GM23338 (cell line): ENCODE measurements around the gene CD59. TPM values are rescaled to one million over a fixed set of nuclear protein-coding genes. Genes with fewer than 3 reads are reported as not detected.

Experiments used
- ATAC-seq: fragments of 200-7000 bp; cut with Tn5 transposase; 3 replicates; pipeline ENCODE4 v1.9.1; 2020
- DNase-seq: peaks from one replicate; pipeline ENCODE4 v3.0.0-alpha.2; 2015; ENCODE audit warnings: low spot score
- H2AFZ ChIP-seq: fragments of 200-600 bp; sonication (generic); 2 replicates; pipeline ENCODE4 v1.8.0; 2016; ENCODE audit warnings: antibody characterized with exemption, mild to moderate bottlenecking, moderate library complexity
- H3F3A ChIP-seq: fragments of 200-600 bp; sonication (generic); replicated peaks from 2 replicates; pipeline ENCODE4 v1.8.0; 2017; ENCODE audit warnings: antibody characterized with exemption, mixed run types, low read depth
- H3K27ac ChIP-seq: fragments of 200-600 bp; sonication (generic); 2 replicates; pipeline ENCODE4 v1.6.1; 2016; ENCODE audit warnings: low read depth
- H3K27me3 ChIP-seq: fragments of 200-600 bp; sonication (generic); 2 replicates; pipeline ENCODE4 v1.8.0; 2016; ENCODE audit warnings: mild to moderate bottlenecking, mixed run types, moderate library complexity; ENCODE audit not compliant: insufficient read depth
- H3K36me3 ChIP-seq: fragments of 200-600 bp; sonication (generic); 2 replicates; pipeline ENCODE4 v1.8.0; 2016; ENCODE audit warnings: mild to moderate bottlenecking; ENCODE audit not compliant: insufficient read depth
- H3K4me1 ChIP-seq: fragments of 200-600 bp; sonication (generic); 2 replicates; pipeline ENCODE4 v1.8.0; 2016; ENCODE audit warnings: mild to moderate bottlenecking, moderate library complexity; ENCODE audit not compliant: insufficient read depth
- H3K4me2 ChIP-seq: fragments of 200-600 bp; sonication (generic); 2 replicates; pipeline ENCODE4 v1.7.1; 2017; ENCODE audit warnings: mixed run types
- H3K4me3 ChIP-seq: fragments of 200-600 bp; sonication (generic); 2 replicates; pipeline ENCODE4 v1.6.1; 2016; ENCODE audit warnings: mixed run types
- H3K79me2 ChIP-seq: fragments of 200-600 bp; sonication (generic); replicated peaks from 2 replicates; pipeline ENCODE4 v1.8.0; 2017; ENCODE audit warnings: mild to moderate bottlenecking; ENCODE audit not compliant: insufficient read depth
- H3K9me2 ChIP-seq: fragments of 200-600 bp; sonication (generic); 2 replicates; pipeline ENCODE4 v1.8.0; 2017; ENCODE audit not compliant: insufficient read depth
- H4K20me1 ChIP-seq: fragments of 200-600 bp; sonication (generic); replicated peaks from 2 replicates; pipeline ENCODE4 v1.8.0; 2017; ENCODE audit warnings: mild to moderate bottlenecking; ENCODE audit not compliant: insufficient read depth
- H3K27ac Mint-ChIP-seq: 2 replicates; pipeline ENCODE4 v1.8.0; 2020; ENCODE audit warnings: inconsistent platforms, mild to moderate bottlenecking, moderate library complexity, mixed read lengths
- H3K27me3 Mint-ChIP-seq: 3 replicates; pipeline ENCODE4 v1.8.0; 2022; ENCODE audit warnings: low read depth, mild to moderate bottlenecking, moderate library complexity, mixed read lengths, inconsistent platforms; ENCODE audit not compliant: insufficient read depth, poor library complexity
- H3K36me3 Mint-ChIP-seq: 3 replicates; pipeline ENCODE4 v1.8.0; 2021; ENCODE audit warnings: low read depth, mild to moderate bottlenecking, inconsistent platforms, moderate library complexity, mixed read lengths
- H3K4me1 Mint-ChIP-seq: 3 replicates; pipeline ENCODE4 v1.8.0; 2020; ENCODE audit warnings: mild to moderate bottlenecking, inconsistent platforms, mixed read lengths
- H3K4me3 Mint-ChIP-seq: 3 replicates; pipeline ENCODE4 v1.8.0; 2021; ENCODE audit warnings: moderate library complexity, mild to moderate bottlenecking, inconsistent platforms, mixed read lengths
- H3K9me3 Mint-ChIP-seq: 3 replicates; pipeline ENCODE4 v1.8.0; 2020; ENCODE audit warnings: moderate library complexity, mild to moderate bottlenecking, inconsistent platforms, mixed read lengths
- CREB1 ChIP-seq: fragments of 250-450 bp; sonication (Bioruptor Pico); IDR thresholded peaks from 2 replicates; pipeline ENCODE4 v1.5.0; 2020; ENCODE audit warnings: low read depth, mild to moderate bottlenecking, moderate library complexity
- EZH2 ChIP-seq: fragments of 200-600 bp; sonication (generic); IDR thresholded peaks from one replicate; pipeline ENCODE4 v1.8.0; 2017; ENCODE audit warnings: antibody characterized with exemption, mild to moderate bottlenecking, low read depth; ENCODE audit not compliant: unreplicated experiment
- EZH2phosphoT487 ChIP-seq: fragments of 200-600 bp; sonication (generic); IDR thresholded peaks from one replicate; pipeline ENCODE4 v1.8.1; 2018; ENCODE audit warnings: antibody characterized with exemption; ENCODE audit not compliant: unreplicated experiment
- JUNB ChIP-seq: IDR thresholded peaks from one replicate; pipeline ENCODE4 v1.6.1; 2016; ENCODE audit warnings: antibody characterized with exemption; ENCODE audit not compliant: unreplicated experiment
- NANOG ChIP-seq: IDR thresholded peaks from 2 replicates; pipeline ENCODE4 v1.6.1; 2016; ENCODE audit warnings: antibody characterized with exemption, borderline replicate concordance
- POLR2AphosphoS5 ChIP-seq: IDR thresholded peaks from 2 replicates; pipeline ENCODE4 v1.6.1; 2016; ENCODE audit warnings: antibody characterized with exemption, low read depth
- STAT1 ChIP-seq: IDR thresholded peaks from one replicate; pipeline ENCODE4 v1.6.1; 2016; ENCODE audit warnings: antibody characterized with exemption; ENCODE audit not compliant: unreplicated experiment
- ZNF114 ChIP-seq: fragments of 250-450 bp; sonication (Bioruptor Pico); IDR thresholded peaks from 2 replicates; pipeline ENCODE4 v1.5.0; 2020; ENCODE audit warnings: mild to moderate bottlenecking, moderate library complexity
- ZNF331 ChIP-seq: fragments of 250-450 bp; sonication (Bioruptor Pico); IDR thresholded peaks from 2 replicates; pipeline ENCODE4 v1.5.0; 2020; ENCODE audit warnings: low read depth, mild to moderate bottlenecking, moderate library complexity
- polyA plus RNA-seq: library from polyadenylated mRNA; unstranded; fragments of >200 nt; fragmentation: Nextera tagmentation; extraction: Ambion mirVana; gene quantifications from 2 replicates; pipeline ENCODE4 v1.2.1, GENCODE V29; 2016
- total RNA-seq: library from RNA; depleted of rRNA; stranded (reverse); fragments of >200 nt; shearing (Covaris generic); gene quantifications from 2 replicates; pipeline ENCODE4 v1.2.3, GENCODE V29; 2014
- TF ChIP-seq, protein P1 (sequence below): IDR thresholded peaks from one replicate; pipeline ENCODE4 v1.6.1; 2018; ENCODE audit warnings: antibody characterized with exemption; ENCODE audit not compliant: unreplicated experiment
- TF ChIP-seq, protein P2 (sequence below): IDR thresholded peaks from 2 replicates; pipeline ENCODE4 v1.6.1; 2016; ENCODE audit warnings: antibody characterized with exemption
- TF ChIP-seq, protein P3 (sequence below): fragments of 250-450 bp; sonication (Bioruptor Pico); IDR thresholded peaks from 2 replicates; pipeline ENCODE4 v1.5.0; 2020; ENCODE audit warnings: mild to moderate bottlenecking, moderate library complexity
- TF ChIP-seq, protein P4 (sequence below), 2 experiments: fragments of 200-600 bp in 1 of 2; sonication (generic) in 1 of 2; conservative IDR thresholded peaks; 2 replicates each; pipeline versions ENCODE4 v1.5.1 to v1.6.1; 2016 to 2017; ENCODE audit warnings: antibody characterized with exemption in 2 of 2, low read depth in 2 of 2, mild to moderate bottlenecking in 2 of 2, moderate library complexity in 1 of 2

Gene CD59
- total and polyA plus RNA-seq, 2 experiments from 2014 or later = 41.5 to 86.6 TPM

DNA sequence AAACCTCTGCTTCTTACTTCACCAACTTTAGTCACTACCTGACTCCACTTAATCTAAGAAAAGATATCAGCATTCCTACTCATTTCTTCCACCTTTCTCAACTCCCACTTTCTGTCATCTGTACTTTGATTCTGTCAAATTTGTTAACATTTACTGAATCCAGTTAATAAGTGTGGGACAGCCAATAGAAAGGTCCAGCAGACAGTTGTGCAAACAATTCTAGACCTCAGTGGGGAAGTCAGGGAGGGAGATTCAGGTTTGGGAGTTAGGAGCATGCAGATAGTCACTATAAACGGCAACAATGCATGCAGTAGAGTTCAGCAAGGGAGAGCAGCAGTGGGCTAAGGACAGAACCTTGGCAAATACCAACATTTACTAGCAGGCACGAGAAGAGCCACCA lies 34.0 kb upstream of the CD59 start:
- Mint-ChIP-seq H3K36me3 (no peaks in the 10 kb centered on the region), H3K27ac (no peak overlapping the region), H3K4me1 (peaks cover 10% of the 10 kb centered on the region), H3K9me3 (no peaks in the 10 kb centered on the region), H3K4me3 (no peak overlapping the region), H3K27me3 (peaks cover 14% of the 10 kb centered on the region)
- no peaks in the 10 kb centered on the region for H3K9me2 ChIP-seq
- H3K27ac ChIP-seq = no peak overlapping the region
- no peaks in the 10 kb centered on the region; the same call in 1 of the 2 replicates for H3K36me3 ChIP-seq
- no peak overlapping the region for H2AFZ ChIP-seq
- H3K4me3 ChIP-seq = no peak overlapping the region
- ATAC-seq = no peak
- no peak for DNase-seq
- H3K4me1 ChIP-seq = peaks cover 8% of the 10 kb centered on the region
- TF ChIP-seq, protein P1, sequence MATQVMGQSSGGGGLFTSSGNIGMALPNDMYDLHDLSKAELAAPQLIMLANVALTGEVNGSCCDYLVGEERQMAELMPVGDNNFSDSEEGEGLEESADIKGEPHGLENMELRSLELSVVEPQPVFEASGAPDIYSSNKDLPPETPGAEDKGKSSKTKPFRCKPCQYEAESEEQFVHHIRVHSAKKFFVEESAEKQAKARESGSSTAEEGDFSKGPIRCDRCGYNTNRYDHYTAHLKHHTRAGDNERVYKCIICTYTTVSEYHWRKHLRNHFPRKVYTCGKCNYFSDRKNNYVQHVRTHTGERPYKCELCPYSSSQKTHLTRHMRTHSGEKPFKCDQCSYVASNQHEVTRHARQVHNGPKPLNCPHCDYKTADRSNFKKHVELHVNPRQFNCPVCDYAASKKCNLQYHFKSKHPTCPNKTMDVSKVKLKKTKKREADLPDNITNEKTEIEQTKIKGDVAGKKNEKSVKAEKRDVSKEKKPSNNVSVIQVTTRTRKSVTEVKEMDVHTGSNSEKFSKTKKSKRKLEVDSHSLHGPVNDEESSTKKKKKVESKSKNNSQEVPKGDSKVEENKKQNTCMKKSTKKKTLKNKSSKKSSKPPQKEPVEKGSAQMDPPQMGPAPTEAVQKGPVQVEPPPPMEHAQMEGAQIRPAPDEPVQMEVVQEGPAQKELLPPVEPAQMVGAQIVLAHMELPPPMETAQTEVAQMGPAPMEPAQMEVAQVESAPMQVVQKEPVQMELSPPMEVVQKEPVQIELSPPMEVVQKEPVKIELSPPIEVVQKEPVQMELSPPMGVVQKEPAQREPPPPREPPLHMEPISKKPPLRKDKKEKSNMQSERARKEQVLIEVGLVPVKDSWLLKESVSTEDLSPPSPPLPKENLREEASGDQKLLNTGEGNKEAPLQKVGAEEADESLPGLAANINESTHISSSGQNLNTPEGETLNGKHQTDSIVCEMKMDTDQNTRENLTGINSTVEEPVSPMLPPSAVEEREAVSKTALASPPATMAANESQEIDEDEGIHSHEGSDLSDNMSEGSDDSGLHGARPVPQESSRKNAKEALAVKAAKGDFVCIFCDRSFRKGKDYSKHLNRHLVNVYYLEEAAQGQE = no peak
- TF ChIP-seq CREB1 (CRISPR knock-in tag) (no peak), ZNF331 (no peak), EZH2phosphoT487 (no peak), NANOG (no peak), EZH2 (no peak), POLR2AphosphoS5 (no peak), JUNB (no peak), STAT1 (no peak), ZNF114 (CRISPR knock-in tag) (no peak)
- TF ChIP-seq, protein P2, sequence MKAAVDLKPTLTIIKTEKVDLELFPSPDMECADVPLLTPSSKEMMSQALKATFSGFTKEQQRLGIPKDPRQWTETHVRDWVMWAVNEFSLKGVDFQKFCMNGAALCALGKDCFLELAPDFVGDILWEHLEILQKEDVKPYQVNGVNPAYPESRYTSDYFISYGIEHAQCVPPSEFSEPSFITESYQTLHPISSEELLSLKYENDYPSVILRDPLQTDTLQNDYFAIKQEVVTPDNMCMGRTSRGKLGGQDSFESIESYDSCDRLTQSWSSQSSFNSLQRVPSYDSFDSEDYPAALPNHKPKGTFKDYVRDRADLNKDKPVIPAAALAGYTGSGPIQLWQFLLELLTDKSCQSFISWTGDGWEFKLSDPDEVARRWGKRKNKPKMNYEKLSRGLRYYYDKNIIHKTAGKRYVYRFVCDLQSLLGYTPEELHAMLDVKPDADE = no peak
- TF ChIP-seq, protein P3, sequence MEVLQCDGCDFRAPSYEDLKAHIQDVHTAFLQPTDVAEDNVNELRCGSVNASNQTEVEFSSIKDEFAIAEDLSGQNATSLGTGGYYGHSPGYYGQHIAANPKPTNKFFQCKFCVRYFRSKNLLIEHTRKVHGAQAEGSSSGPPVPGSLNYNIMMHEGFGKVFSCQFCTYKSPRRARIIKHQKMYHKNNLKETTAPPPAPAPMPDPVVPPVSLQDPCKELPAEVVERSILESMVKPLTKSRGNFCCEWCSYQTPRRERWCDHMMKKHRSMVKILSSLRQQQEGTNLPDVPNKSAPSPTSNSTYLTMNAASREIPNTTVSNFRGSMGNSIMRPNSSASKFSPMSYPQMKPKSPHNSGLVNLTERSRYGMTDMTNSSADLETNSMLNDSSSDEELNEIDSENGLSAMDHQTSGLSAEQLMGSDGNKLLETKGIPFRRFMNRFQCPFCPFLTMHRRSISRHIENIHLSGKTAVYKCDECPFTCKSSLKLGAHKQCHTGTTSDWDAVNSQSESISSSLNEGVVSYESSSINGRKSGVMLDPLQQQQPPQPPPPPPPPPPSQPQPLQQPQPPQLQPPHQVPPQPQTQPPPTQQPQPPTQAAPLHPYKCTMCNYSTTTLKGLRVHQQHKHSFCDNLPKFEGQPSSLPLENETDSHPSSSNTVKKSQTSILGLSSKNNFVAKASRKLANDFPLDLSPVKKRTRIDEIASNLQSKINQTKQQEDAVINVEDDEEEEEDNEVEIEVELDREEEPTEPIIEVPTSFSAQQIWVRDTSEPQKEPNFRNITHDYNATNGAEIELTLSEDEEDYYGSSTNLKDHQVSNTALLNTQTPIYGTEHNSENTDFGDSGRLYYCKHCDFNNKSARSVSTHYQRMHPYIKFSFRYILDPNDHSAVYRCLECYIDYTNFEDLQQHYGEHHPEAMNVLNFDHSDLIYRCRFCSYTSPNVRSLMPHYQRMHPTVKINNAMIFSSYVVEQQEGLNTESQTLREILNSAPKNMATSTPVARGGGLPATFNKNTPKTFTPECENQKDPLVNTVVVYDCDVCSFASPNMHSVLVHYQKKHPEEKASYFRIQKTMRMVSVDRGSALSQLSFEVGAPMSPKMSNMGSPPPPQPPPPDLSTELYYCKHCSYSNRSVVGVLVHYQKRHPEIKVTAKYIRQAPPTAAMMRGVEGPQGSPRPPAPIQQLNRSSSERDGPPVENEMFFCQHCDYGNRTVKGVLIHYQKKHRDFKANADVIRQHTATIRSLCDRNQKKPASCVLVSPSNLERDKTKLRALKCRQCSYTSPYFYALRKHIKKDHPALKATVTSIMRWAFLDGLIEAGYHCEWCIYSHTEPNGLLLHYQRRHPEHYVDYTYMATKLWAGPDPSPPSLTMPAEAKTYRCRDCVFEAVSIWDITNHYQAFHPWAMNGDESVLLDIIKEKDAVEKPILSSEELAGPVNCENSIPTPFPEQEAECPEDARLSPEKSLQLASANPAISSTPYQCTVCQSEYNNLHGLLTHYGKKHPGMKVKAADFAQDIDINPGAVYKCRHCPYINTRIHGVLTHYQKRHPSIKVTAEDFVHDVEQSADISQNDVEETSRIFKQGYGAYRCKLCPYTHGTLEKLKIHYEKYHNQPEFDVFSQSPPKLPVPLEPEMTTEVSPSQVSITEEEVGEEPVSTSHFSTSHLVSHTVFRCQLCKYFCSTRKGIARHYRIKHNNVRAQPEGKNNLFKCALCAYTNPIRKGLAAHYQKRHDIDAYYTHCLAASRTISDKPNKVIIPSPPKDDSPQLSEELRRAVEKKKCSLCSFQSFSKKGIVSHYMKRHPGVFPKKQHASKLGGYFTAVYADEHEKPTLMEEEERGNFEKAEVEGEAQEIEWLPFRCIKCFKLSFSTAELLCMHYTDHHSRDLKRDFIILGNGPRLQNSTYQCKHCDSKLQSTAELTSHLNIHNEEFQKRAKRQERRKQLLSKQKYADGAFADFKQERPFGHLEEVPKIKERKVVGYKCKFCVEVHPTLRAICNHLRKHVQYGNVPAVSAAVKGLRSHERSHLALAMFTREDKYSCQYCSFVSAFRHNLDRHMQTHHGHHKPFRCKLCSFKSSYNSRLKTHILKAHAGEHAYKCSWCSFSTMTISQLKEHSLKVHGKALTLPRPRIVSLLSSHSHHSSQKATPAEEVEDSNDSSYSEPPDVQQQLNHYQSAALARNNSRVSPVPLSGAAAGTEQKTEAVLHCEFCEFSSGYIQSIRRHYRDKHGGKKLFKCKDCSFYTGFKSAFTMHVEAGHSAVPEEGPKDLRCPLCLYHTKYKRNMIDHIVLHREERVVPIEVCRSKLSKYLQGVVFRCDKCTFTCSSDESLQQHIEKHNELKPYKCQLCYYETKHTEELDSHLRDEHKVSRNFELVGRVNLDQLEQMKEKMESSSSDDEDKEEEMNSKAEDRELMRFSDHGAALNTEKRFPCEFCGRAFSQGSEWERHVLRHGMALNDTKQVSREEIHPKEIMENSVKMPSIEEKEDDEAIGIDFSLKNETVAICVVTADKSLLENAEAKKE (CRISPR knock-in tag) = no peak
- TF ChIP-seq, protein P4, sequence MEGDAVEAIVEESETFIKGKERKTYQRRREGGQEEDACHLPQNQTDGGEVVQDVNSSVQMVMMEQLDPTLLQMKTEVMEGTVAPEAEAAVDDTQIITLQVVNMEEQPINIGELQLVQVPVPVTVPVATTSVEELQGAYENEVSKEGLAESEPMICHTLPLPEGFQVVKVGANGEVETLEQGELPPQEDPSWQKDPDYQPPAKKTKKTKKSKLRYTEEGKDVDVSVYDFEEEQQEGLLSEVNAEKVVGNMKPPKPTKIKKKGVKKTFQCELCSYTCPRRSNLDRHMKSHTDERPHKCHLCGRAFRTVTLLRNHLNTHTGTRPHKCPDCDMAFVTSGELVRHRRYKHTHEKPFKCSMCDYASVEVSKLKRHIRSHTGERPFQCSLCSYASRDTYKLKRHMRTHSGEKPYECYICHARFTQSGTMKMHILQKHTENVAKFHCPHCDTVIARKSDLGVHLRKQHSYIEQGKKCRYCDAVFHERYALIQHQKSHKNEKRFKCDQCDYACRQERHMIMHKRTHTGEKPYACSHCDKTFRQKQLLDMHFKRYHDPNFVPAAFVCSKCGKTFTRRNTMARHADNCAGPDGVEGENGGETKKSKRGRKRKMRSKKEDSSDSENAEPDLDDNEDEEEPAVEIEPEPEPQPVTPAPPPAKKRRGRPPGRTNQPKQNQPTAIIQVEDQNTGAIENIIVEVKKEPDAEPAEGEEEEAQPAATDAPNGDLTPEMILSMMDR (conservative IDR thresholded peaks at IDR 0.05; ENCODE audit: low read depth in 2 of 2) = no peak
- no peaks in the 10 kb centered on the region for H3F3A ChIP-seq
- peaks cover 20% of the 10 kb centered on the region for H3K79me2 ChIP-seq
- H3K27me3 ChIP-seq = peaks cover 19% of the 10 kb centered on the region
- peaks cover 20% of the 10 kb centered on the region for H4K20me1 ChIP-seq
- H3K4me2 ChIP-seq = no peak overlapping the region
